ENCODE data around the gene FGG.

Gene FGG

DNA sequence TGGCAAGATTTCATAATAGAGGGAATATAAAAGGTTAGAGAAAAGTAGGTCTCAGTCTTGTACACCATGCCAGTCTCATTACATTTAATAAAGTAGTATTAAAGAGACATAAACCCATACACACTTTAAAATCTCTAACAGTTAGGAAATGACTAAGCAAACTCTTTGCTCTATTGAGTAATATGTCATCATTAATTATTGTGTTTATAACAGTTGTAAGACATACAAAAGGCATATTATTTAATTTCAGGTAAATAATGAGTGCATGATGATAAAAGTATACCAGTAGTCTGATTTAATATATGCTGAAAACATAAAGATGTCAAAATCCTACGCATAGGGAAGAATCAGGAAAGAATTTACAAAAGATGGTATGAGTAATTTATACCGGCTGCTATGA lies 31.0 kb upstream of the FGG start:
- no peaks in the 10 kb centered on the region for H3K9me2 ChIP-seq (replicated peaks; ENCODE audit: insufficient read depth, low read length)
- no peaks in the 10 kb centered on the region for H3F3A ChIP-seq (ENCODE audit: insufficient read depth)
- no peak overlapping the region for H3K4me2 ChIP-seq (ENCODE audit: low read depth, low read length, poor library complexity, severe bottlenecking)
- no peak overlapping the region for H3K27ac ChIP-seq (ENCODE audit: low read depth, low read length)
- H4K20me1 ChIP-seq (ENCODE audit: low read depth, low read length) = no peaks in the 10 kb centered on the region
- H3K36me3 ChIP-seq (ENCODE audit: low read length) = no peaks in the 10 kb centered on the region
- H3K79me2 ChIP-seq (ENCODE audit: insufficient read depth, low read length) = no peaks in the 10 kb centered on the region
- no peak overlapping the region for H3K4me3 ChIP-seq (ENCODE audit: insufficient read depth, low read length, poor library complexity, severe bottlenecking)
- no peak for TF ChIP-seq EZH2phosphoT487 (conservative IDR thresholded peaks at IDR 0.05; ENCODE audit: low read length)
- TF ChIP-seq, protein P1, sequence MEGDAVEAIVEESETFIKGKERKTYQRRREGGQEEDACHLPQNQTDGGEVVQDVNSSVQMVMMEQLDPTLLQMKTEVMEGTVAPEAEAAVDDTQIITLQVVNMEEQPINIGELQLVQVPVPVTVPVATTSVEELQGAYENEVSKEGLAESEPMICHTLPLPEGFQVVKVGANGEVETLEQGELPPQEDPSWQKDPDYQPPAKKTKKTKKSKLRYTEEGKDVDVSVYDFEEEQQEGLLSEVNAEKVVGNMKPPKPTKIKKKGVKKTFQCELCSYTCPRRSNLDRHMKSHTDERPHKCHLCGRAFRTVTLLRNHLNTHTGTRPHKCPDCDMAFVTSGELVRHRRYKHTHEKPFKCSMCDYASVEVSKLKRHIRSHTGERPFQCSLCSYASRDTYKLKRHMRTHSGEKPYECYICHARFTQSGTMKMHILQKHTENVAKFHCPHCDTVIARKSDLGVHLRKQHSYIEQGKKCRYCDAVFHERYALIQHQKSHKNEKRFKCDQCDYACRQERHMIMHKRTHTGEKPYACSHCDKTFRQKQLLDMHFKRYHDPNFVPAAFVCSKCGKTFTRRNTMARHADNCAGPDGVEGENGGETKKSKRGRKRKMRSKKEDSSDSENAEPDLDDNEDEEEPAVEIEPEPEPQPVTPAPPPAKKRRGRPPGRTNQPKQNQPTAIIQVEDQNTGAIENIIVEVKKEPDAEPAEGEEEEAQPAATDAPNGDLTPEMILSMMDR (IDR thresholded peaks at IDR 0.05; ENCODE audit: insufficient read depth, low read length, poor library complexity, severe bottlenecking) = no peak
- H3K9ac ChIP-seq (ENCODE audit: low read length) = no peak overlapping the region
- H3K27me3 ChIP-seq (ENCODE audit: low read length) = no peaks in the 10 kb centered on the region
- no peak overlapping the region for H2AFZ ChIP-seq (ENCODE audit: low read depth, low read length, severe bottlenecking)
- no peaks in the 10 kb centered on the region for H3K9me3 ChIP-seq (ENCODE audit: insufficient read depth, low read length)

DNA sequence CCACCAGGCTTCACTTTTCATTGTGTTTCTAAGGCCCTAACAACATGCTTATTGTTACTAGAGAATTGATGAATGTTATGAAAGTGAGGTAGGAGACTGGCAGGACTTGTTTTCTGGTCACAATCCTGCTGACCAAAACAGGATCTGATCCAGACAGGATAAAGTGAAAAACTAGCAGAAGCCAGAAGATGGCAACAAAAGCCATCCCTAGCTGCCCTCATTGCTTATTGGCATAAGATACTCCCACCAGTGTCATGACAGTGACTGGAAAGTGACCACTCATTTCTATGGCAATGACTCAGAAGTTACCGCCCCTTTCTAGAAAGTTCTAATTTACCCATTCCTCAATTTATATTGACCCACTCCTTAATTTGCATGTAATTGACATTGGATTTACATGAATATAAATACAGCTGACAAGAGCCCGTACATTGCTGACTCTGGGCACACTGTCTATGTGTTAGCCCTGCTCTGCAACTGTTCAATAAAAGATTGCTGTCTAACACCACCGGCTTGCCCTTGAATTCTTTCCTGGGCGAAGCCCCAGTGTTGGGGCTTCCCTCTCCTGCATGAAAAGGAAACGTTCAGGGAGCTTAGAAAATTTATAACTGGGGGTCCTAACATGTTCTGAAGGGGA lies 30.0 kb upstream of the FGG start:
- H3F3A ChIP-seq (ENCODE audit: insufficient read depth) = no peaks in the 10 kb centered on the region
- TF ChIP-seq EZH2phosphoT487 (conservative IDR thresholded peaks at IDR 0.05; ENCODE audit: low read length) = no peak
- TF ChIP-seq, protein P1 (IDR thresholded peaks at IDR 0.05; ENCODE audit: insufficient read depth, low read length, poor library complexity, severe bottlenecking) = no peak
- no peak overlapping the region for H3K4me2 ChIP-seq (ENCODE audit: low read depth, low read length, poor library complexity, severe bottlenecking)
- H3K36me3 ChIP-seq (ENCODE audit: low read length) = no peaks in the 10 kb centered on the region
- no peaks in the 10 kb centered on the region for H3K9me3 ChIP-seq (ENCODE audit: insufficient read depth, low read length)
- H3K27me3 ChIP-seq (ENCODE audit: low read length) = no peaks in the 10 kb centered on the region
- H2AFZ ChIP-seq (ENCODE audit: low read depth, low read length, severe bottlenecking) = no peak overlapping the region
- no peaks in the 10 kb centered on the region for H3K9me2 ChIP-seq (replicated peaks; ENCODE audit: insufficient read depth, low read length)
- no peak overlapping the region for H3K27ac ChIP-seq (ENCODE audit: low read depth, low read length)
- no peaks in the 10 kb centered on the region for H4K20me1 ChIP-seq (ENCODE audit: low read depth, low read length)
- no peak overlapping the region for H3K9ac ChIP-seq (ENCODE audit: low read length)
- no peak overlapping the region for H3K4me3 ChIP-seq (ENCODE audit: insufficient read depth, low read length, poor library complexity, severe bottlenecking)
- no peaks in the 10 kb centered on the region for H3K79me2 ChIP-seq (ENCODE audit: insufficient read depth, low read length)

DNA sequence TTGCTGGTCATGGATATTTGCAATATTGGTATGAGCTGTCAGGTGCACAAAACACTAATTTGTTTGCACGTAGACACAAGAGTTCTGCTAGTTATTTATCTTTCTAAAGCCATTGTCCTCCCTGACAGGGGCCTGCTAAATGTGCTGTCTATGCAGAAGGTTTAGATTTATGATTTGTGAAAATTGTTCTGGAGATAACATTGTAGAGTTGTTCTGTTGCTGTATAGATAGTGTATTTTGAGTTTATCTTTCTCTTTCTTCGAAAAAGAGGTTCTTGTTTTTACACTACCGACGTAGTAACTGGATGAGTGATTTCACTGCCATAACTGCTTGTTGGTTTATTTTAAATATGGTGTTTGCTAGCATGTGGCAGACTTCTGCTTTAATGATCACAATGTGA lies 28.5 kb upstream of the FGG start:
- no peak overlapping the region for H2AFZ ChIP-seq (ENCODE audit: low read depth, low read length, severe bottlenecking)
- H3K27ac ChIP-seq (ENCODE audit: low read depth, low read length) = no peak overlapping the region
- H3K9ac ChIP-seq (ENCODE audit: low read length) = no peak overlapping the region
- H3F3A ChIP-seq (ENCODE audit: insufficient read depth) = no peaks in the 10 kb centered on the region
- H3K4me3 ChIP-seq (ENCODE audit: insufficient read depth, low read length, poor library complexity, severe bottlenecking) = no peak overlapping the region
- H3K4me2 ChIP-seq (ENCODE audit: low read depth, low read length, poor library complexity, severe bottlenecking) = no peak overlapping the region
- no peak for TF ChIP-seq EZH2phosphoT487 (conservative IDR thresholded peaks at IDR 0.05; ENCODE audit: low read length)
- TF ChIP-seq, protein P1 (IDR thresholded peaks at IDR 0.05; ENCODE audit: insufficient read depth, low read length, poor library complexity, severe bottlenecking) = no peak
- no peaks in the 10 kb centered on the region for H3K27me3 ChIP-seq (ENCODE audit: low read length)
- no peaks in the 10 kb centered on the region for H3K9me3 ChIP-seq (ENCODE audit: insufficient read depth, low read length)
- H3K9me2 ChIP-seq (replicated peaks; ENCODE audit: insufficient read depth, low read length) = no peaks in the 10 kb centered on the region
- H3K79me2 ChIP-seq (ENCODE audit: insufficient read depth, low read length) = no peaks in the 10 kb centered on the region
- H3K36me3 ChIP-seq (ENCODE audit: low read length) = no peaks in the 10 kb centered on the region
- H4K20me1 ChIP-seq (ENCODE audit: low read depth, low read length) = no peaks in the 10 kb centered on the region

All from SU-DHL-6 (cell line).